Endodermal cell (in vitro differentiated cells): Measurements from ENCODE around the gene NBL1. TPM values are rescaled to one million over a fixed set of nuclear protein-coding genes. Genes with fewer than 3 reads are reported as not detected.
"Not testable (repeated sequence)": the region's sequence is repeated elsewhere in the genome, so short reads cannot be mapped to it uniquely, and the experiment has no call there.

Source experiments
- DNase-seq: peaks from one replicate; pipeline ENCODE4 v3.0.0-alpha.2; 2017
- H3K27ac ChIP-seq: 2 replicates; pipeline ENCODE4 v1.5.1; 2013; ENCODE audit warnings: mild to moderate bottlenecking, low read depth, low read length, moderate library complexity
- H3K27me3 ChIP-seq: 2 replicates; pipeline ENCODE4 v1.6.1; 2013; ENCODE audit warnings: mild to moderate bottlenecking, low read length, moderate library complexity; ENCODE audit not compliant: insufficient read depth, control insufficient read depth, poor library complexity, severe bottlenecking
- H3K36me3 ChIP-seq: 2 replicates; pipeline ENCODE4 v1.7.0; 2013; ENCODE audit warnings: mild to moderate bottlenecking, low read length, moderate library complexity; ENCODE audit not compliant: control insufficient read depth, insufficient read depth
- H3K4me1 ChIP-seq: one replicate; pipeline ENCODE4 v1.7.0; 2013; ENCODE audit warnings: low read length; ENCODE audit not compliant: control insufficient read depth, insufficient read depth
- H3K4me3 ChIP-seq: 2 replicates; pipeline ENCODE4 v1.5.1; 2013; ENCODE audit warnings: mild to moderate bottlenecking, low read length, moderate library complexity
- H3K9ac ChIP-seq: 2 replicates; pipeline ENCODE4 v1.6.1; 2013; ENCODE audit warnings: mild to moderate bottlenecking, low read length, moderate library complexity; ENCODE audit not compliant: poor library complexity, severe bottlenecking; ENCODE audit errors: extremely low read depth
- H3K9me3 ChIP-seq: 2 replicates; pipeline ENCODE4 v1.6.1; 2013; ENCODE audit warnings: mild to moderate bottlenecking, low read length, moderate library complexity; ENCODE audit not compliant: control insufficient read depth
- H3K27ac Mint-ChIP-seq: 2 replicates; pipeline ENCODE4 v1.8.0; 2020; ENCODE audit warnings: mixed read lengths
- H3K27me3 Mint-ChIP-seq: 2 replicates; pipeline ENCODE4 v1.8.0; 2021; ENCODE audit warnings: mild to moderate bottlenecking, mixed read lengths; ENCODE audit not compliant: insufficient read depth
- H3K36me3 Mint-ChIP-seq: 2 replicates; pipeline ENCODE4 v1.8.0; 2020; ENCODE audit warnings: low read depth, mixed read lengths
- H3K4me1 Mint-ChIP-seq: 2 replicates; pipeline ENCODE4 v1.8.0; 2020; ENCODE audit warnings: mixed read lengths
- H3K4me3 Mint-ChIP-seq: 2 replicates; pipeline ENCODE4 v1.8.0; 2020; ENCODE audit warnings: mild to moderate bottlenecking, moderate library complexity, mixed read lengths
- H3K9me3 Mint-ChIP-seq: 2 replicates; pipeline ENCODE4 v1.8.0; 2020; ENCODE audit warnings: mild to moderate bottlenecking, mixed read lengths
- CTCF ChIP-seq: fragments of 200-600 bp; sonication (generic); conservative IDR thresholded peaks from 2 replicates; pipeline ENCODE4 v1.5.0; 2021; ENCODE audit warnings: antibody characterized with exemption, mild to moderate bottlenecking
- WGBS, 2 experiments: methylation state at CpG; one replicate each; pipeline versions ENCODE4 v1.1.5 to v1.1.7; 2013; ENCODE audit warnings: missing lambda C conversion rate in 2 of 2, mixed read lengths in 1 of 2; ENCODE audit not compliant: insufficient coverage in 1 of 2, insufficient read length in 1 of 2; 5-methylcytosine and 5-hydroxymethylcytosine counted together
- total RNA-seq, 2 donors: library from RNA; stranded (reverse); fragmentation: NEBNext Ultra II Directional in 1 of 2; extraction: Animal tissue kit (Norgen Biotek cat#: 25700) in 1 of 2; gene quantifications; 2 replicates in 1 of 2; 3 replicates in 1 of 2; pipeline ENCODE4 v1.2.1, GENCODE V29; 2021

Gene NBL1
- total RNA-seq, 2 donors from 2014 or later: 13.7 to 32.4 TPM

GRCh38 chr1:19629357-19629756 is 14.8 kb upstream of the NBL1 start:
- Histone ChIP-seq H3K9ac (no peak overlapping the region), H3K27ac (no peak overlapping the region), H3K4me3 (no peak overlapping the region), H3K4me1 (no peaks in the 10 kb centered on the region), H3K36me3 (peaks cover 36% of the 10 kb centered on the region), H3K27me3 (no peaks in the 10 kb centered on the region), H3K9me3 (peaks cover 5% of the 10 kb centered on the region)
- no peaks in the 10 kb centered on the region for H3K9me3 Mint-ChIP-seq
- no peak for TF ChIP-seq CTCF
- no peak for DNase-seq
- no peak overlapping the region for H3K4me3 Mint-ChIP-seq
- H3K27me3 Mint-ChIP-seq: no peaks in the 10 kb centered on the region
- H3K27ac Mint-ChIP-seq: no peak overlapping the region
- H3K36me3 Mint-ChIP-seq: peaks cover 39% of the 10 kb centered on the region
- 89 to 95% methylated on average over 2 to 4 of the region's 4 CpGs for WGBS, 2 experiments
- peaks cover 16% of the 10 kb centered on the region for H3K4me1 Mint-ChIP-seq

DNA sequence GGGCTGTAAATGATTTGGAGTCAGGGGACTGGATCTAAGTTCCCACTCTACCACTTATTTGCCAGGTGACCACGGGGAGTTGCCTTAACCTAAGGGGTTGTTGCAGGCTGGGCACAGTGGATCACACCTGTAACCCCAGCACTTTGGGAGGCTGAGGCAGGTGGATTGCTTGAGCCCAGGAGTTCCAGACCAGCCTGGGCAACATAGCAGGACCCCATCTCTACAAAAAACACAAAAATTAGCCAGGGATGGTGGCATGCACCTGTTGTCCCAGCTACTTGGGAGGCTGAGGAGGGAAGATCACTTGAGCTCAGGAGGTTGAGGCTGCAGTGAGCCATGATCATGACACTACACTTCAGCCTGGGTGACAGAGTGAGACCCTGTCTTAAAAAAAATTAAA is 13.9 kb upstream of the NBL1 start:
- not testable (repeated sequence) for H3K4me3 ChIP-seq, H3K27ac Mint-ChIP-seq, H3K9ac ChIP-seq, H3K27me3 Mint-ChIP-seq, H3K27me3 ChIP-seq, H3K27ac ChIP-seq, H3K4me3 Mint-ChIP-seq, H3K9me3 Mint-ChIP-seq, H3K4me1 ChIP-seq, DNase-seq, H3K9me3 ChIP-seq
- peaks cover 32% of the 10 kb centered on the region for H3K36me3 Mint-ChIP-seq
- H3K4me1 Mint-ChIP-seq: peaks cover 16% of the 10 kb centered on the region
- 94 to 100% methylated on average over 1 of the region's 1 CpG for WGBS, 2 experiments
- H3K36me3 ChIP-seq: peaks cover 28% of the 10 kb centered on the region

- H3K36me3 Mint-ChIP-seq: peaks cover 28% of the 10 kb centered on the region
- H3K9ac ChIP-seq: no peak overlapping the region
- no peak overlapping the region for H3K4me3 ChIP-seq
- no peak overlapping the region for H3K27ac ChIP-seq
- H3K27me3 ChIP-seq: no peaks in the 10 kb centered on the region
- peaks cover 21% of the 10 kb centered on the region for H3K36me3 ChIP-seq
- peaks cover 5% of the 10 kb centered on the region for H3K9me3 ChIP-seq
- TF ChIP-seq CTCF: no peak
- peaks cover 10% of the 10 kb centered on the region for H3K4me1 Mint-ChIP-seq
- no peaks in the 10 kb centered on the region for H3K4me1 ChIP-seq
- H3K27me3 Mint-ChIP-seq: no peaks in the 10 kb centered on the region
- WGBS, 2 experiments: 78 to 89% methylated on average over 4 to 6 of the region's 6 CpGs
- no peak overlapping the region for H3K4me3 Mint-ChIP-seq
- H3K9me3 Mint-ChIP-seq: no peaks in the 10 kb centered on the region
- H3K27ac Mint-ChIP-seq: no peak overlapping the region
- DNase-seq: no peak
Observed at GRCh38 chr1:19630720-19631395, 13.3 kb upstream of the NBL1 start.

DNA sequence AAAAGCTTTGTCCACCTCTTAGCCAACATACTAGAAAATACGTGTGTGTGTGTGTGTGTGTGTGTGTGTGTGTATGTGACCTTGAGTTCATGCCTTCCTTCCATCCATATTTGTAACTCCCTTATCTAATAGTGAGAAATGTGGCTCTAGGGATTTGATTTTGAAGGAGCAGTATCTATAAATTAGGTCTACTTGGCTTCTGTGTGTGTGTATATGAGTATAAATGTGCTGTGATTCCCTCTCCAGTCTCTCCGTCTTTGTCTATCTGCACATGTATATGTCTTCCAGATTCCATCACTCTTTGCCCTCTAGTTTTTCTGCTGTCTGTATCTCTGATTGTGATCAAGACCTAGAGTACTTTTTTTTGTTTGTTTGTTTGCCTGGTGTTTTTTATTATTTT is 11.9 kb upstream of the NBL1 start:
- no peaks in the 10 kb centered on the region for H3K4me1 ChIP-seq

More for the DNA sequence above, 11.9 kb upstream of the NBL1 start:
- DNase-seq: no peak
- H3K4me3 ChIP-seq: no peak overlapping the region
- H3K27me3 ChIP-seq: no peaks in the 10 kb centered on the region
- WGBS, 2 experiments: 100% methylated on average over 1 of the region's 2 CpGs; no CpG with 5 or more reads in 1 of the 2 experiments
- H3K27ac ChIP-seq: no peak overlapping the region
- Mint-ChIP-seq H3K27ac (no peak overlapping the region), H3K4me3 (no peak overlapping the region), H3K36me3 (peaks cover 15% of the 10 kb centered on the region), H3K4me1 (peaks cover 4% of the 10 kb centered on the region), H3K9me3 (no peaks in the 10 kb centered on the region), H3K27me3 (no peaks in the 10 kb centered on the region)
- peaks cover 4% of the 10 kb centered on the region for H3K9me3 ChIP-seq
- peaks cover 8% of the 10 kb centered on the region for H3K36me3 ChIP-seq
- no peak overlapping the region for H3K9ac ChIP-seq
- TF ChIP-seq CTCF: no peak
